GM12878 (cell line): ENCODE data around the gene ARHGEF3.

Source experiments
- BCL11A ChIP-seq: IDR thresholded peaks from 2 replicates; pipeline ENCODE4 v1.6.1; 2011; ENCODE audit warnings: low read depth, low read length
- CEBPB ChIP-seq, 2 experiments: fragments of 150-350 bp in 1 of 2; IDR thresholded peaks; 2 replicates each; pipeline ENCODE4 v1.6.1; 2012 to 2014; ENCODE audit warnings: low read depth in 2 of 2, low read length in 2 of 2, borderline replicate concordance in 1 of 2, inconsistent platforms in 1 of 2
- RELA ChIP-seq: fragments of 450-650 bp; IDR thresholded peaks from 2 replicates; pipeline ENCODE4 v1.8.0; 2014; ENCODE audit warnings: borderline replicate concordance; ENCODE audit not compliant: partially characterized antibody
- SIX5 ChIP-seq: IDR thresholded peaks from 2 replicates; pipeline ENCODE4 v1.6.1; 2011; ENCODE audit warnings: mild to moderate bottlenecking, low read depth, low read length, moderate library complexity; ENCODE audit not compliant: severe bottlenecking
- ZZZ3 ChIP-seq: IDR thresholded peaks from 2 replicates; pipeline ENCODE4 v1.6.1; 2011; ENCODE audit warnings: low read depth; ENCODE audit not compliant: control insufficient read depth, insufficient read length

GRCh38 chr3:56822501-56822900, 20.8 kb upstream of the ARHGEF3 start:
- TF ChIP-seq CEBPB (IDR thresholded peaks at IDR 0.05; ENCODE audit: borderline replicate concordance in 1 of 2, low read depth in 2 of 2, low read length in 2 of 2), result no peak
- no peak for TF ChIP-seq SIX5
- TF ChIP-seq BCL11A, result no peak
- TF ChIP-seq RELA, result no peak
- TF ChIP-seq ZZZ3, result no peak
